Motor neuron (in vitro differentiated cells): ENCODE results near the gene NEK8. TPM values are rescaled to one million over a fixed set of nuclear protein-coding genes. Genes with fewer than 3 reads are reported as not detected.

Source experiments
- ATAC-seq, 8 experiments: fragments of 200-7000 bp; cut with Tn5 transposase; replicated peaks in 6 of 8; 2 replicates each; pipeline ENCODE4 v1.8.0; 2021; ENCODE audit warnings: mild to moderate bottlenecking in 8 of 8, moderate library complexity in 8 of 8
- H3K27ac ChIP-seq, 2 donors: fragments of 250-450 bp; sonication (Bioruptor Pico); 2 replicates each; pipeline ENCODE4 v1.9.0; 2021; ENCODE audit warnings: antibody characterized with exemption in 2 of 2, mild to moderate bottlenecking in 2 of 2, moderate library complexity in 1 of 2
- H3K4me1 ChIP-seq, 2 donors: fragments of 250-450 bp; sonication (Bioruptor Pico); replicated peaks in 1 of 2; 2 replicates each; pipeline ENCODE4 v1.6.1; 2021; ENCODE audit warnings: antibody characterized with exemption in 2 of 2, mild to moderate bottlenecking in 2 of 2, moderate library complexity in 1 of 2
- H3K4me3 ChIP-seq, 5 donors: fragments of 250-450 bp; sonication (Bioruptor Pico); 2 replicates each; pipeline ENCODE4 v1.9.0; 2021; ENCODE audit warnings: antibody characterized with exemption in 5 of 5, mild to moderate bottlenecking in 5 of 5, moderate library complexity in 4 of 5
- WGBS, 10 experiments: fragments of 450-650 bp; shearing (Covaris generic); methylation state at CpG; one replicate each; pipeline ENCODE4 v1.0.0; 2022; 5-methylcytosine and 5-hydroxymethylcytosine counted together
- in situ Hi-C, 9 experiments: fragments of 400-800 bp; cut with MboI; loops; one replicate each; pipeline ENCODE4 v1.15.0; 2021; ENCODE audit warnings: low sequenced_read_pairs in 9 of 9, low pct_unique_long_range_greater_than_20kb in 2 of 9; ENCODE audit not compliant: unreplicated experiment in 9 of 9
- total RNA-seq, 8 experiments: library from RNA; unstranded; fragments of 300-600 nt; gene quantifications; 2 replicates each; pipeline versions ENCODE4 v1.2.3 to v1.2.4, GENCODE V29; 2022

Gene NEK8
- total RNA-seq, 8 experiments from 2014 or later: 1.6 to 9.2 (median 3.2) TPM

DNA sequence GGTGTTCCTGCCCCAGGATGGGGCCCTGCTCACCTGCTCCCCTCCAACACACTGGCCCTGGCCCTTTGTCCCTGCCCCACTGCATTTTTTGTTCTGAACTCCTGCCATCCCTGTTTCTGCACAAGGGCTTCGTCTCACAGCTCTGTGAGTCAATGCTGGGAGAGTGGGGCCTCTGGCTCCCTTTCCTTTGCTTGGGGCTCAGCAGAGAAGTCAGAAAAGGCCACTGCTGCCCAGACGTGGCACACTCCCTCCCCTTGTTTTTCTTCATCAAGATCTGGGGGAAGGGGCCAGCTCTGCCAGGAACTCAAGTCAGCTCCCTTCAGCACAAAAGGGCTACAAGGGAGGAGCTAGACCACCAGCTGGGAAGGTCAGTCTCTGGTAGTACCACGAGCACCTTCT lies 25.8 kb upstream of the NEK8 start:
- Histone ChIP-seq H3K4me3 (no peak overlapping the region), H3K27ac (no peak overlapping the region), H3K4me1 (no peaks in the 10 kb centered on the region)
- WGBS, 10 experiments: 50 to 100% (median 60%) methylated on average over 1 of the region's 3 CpGs; no CpG with 5 or more reads in 5 of the 10 experiments
- in situ Hi-C loops: loop anchor here in 1 of 9 experiments (25.0 kb wide), 1 partner anchor 90 kb away; the partner anchor contains the start of gene RSKR
- no peak for ATAC-seq

DNA sequence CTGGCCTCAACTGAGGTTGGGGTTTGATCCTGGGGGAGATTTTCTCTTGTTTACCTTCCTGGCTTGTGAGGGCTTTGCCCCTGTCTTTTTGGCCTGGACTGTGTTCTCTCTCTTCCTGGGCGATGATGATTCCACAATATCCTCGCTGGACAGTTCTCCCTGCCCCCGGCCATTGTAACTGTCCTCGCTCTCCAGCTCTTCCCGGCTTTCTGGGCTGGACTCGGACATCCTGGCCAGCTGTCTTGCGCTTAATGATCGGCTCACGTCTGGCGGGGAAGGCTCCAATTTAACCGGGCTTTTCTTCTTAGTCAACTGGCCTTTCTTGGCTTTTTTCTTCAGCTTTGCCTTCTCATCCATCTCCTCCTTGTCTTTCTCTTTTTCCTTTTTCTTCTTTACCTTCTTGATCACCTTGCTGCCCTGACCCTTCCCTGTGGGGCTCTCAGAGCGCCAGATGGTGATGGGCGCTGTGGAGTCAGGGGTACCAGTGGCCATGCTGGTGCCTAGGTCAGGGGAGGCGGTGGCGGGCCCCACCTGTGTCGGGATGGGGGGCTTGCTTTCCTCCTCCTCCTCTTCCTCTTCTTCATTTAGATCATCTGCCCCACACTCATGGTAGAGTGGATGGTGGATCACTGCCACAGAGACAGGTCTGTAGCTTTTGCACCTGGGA lies 24.9 kb upstream of the NEK8 start:
- peak in 2 of 8 experiments; percentile 1 to 4 for ATAC-seq
- H3K4me1 ChIP-seq: no peaks in the 10 kb centered on the region
- 50 to 100% (median 86%) methylated on average over 1 to 10 of the region's 16 CpGs; no CpG with 5 or more reads in 2 of the 10 experiments for WGBS, 10 experiments
- H3K27ac ChIP-seq: no peak overlapping the region
- H3K4me3 ChIP-seq: no peak overlapping the region
- in situ Hi-C loops: loop anchor here in 1 of 9 experiments (25.0 kb wide), 1 partner anchor 91 kb away; the partner anchor contains the start of gene RSKR

DNA sequence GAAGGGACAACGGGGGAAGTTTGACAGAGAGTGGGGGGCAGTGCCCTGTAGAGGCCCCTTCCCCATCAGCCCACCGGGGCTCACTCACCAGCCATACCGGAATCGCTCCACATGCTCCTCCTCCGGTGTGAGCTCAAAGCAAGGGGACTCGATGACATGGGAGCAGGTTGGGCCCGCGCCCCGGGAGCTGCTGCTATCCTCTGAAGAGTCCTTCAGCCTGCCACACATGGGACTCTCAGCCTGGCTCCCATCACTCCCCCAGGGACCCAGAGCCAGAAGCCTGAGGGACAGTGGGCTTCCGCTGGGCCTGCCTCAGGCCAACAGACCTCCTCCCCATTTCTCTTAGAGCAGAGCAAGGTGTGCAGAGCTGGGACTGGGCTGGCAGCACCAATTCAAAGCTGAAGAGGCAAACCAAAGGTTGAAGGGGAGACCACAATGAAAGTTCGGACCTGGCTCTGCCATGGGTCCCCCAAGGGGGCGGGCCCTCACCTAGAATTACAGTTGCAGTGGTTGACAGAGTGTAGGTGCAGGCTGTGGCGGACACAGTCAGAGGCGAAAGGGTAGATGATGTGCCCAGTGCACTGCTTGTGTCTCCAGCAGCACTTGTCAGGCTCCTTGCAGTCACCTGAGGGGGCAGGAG lies 24.2 kb upstream of the NEK8 start:
- peak in 5 of 8 experiments; percentile 4 to 20 (median 13) for ATAC-seq
- Histone ChIP-seq H3K4me3 (no peak overlapping the region), H3K4me1 (no peaks in the 10 kb centered on the region), H3K27ac (no peak overlapping the region)
- in situ Hi-C loops: loop anchor here in 1 of 9 experiments (25.0 kb wide), 1 partner anchor 92 kb away; the partner anchor contains the start of gene RSKR
- WGBS, 10 experiments: 100% methylated on average over 2 of the region's 14 CpGs; no CpG with 5 or more reads in 9 of the 10 experiments

DNA sequence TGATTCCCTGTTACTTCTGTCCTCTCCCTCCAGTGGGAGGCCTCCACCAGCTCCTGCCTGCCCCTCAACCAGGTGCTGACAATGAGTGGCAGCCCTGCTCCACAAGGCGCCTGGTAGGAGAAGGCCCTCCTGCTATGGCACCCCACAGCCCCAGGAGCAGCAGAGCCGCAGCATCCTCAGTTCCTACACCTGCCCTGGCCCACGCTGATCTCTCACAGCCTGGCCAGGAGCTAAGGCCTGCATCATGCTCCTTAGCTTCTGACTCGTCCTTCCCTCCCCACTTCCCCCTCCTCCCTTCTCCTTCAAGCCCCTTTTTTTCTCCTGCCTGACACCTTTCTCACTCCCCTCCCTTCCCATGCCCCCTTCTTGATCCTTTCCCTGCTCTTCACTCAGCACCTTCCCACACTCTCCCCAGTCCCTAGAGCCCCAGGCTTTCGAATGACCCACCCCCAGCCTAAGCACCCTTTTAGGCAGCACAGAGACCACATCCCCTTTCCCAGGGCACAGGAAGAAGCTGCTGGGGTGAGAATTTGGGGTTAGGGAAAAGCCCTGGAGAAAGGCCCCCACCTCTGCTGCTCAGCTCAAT lies 23.4 kb upstream of the NEK8 start:
- Histone ChIP-seq H3K27ac (no peak overlapping the region), H3K4me1 (peaks cover 4 to 5% of the 10 kb centered on the region in 2 donors), H3K4me3 (no peak overlapping the region)
- 80 to 100% methylated on average over 1 of the region's 5 CpGs; no CpG with 5 or more reads in 8 of the 10 experiments for WGBS, 10 experiments
- ATAC-seq: peak in 3 of 8 experiments; percentile 7 to 15 (median 9)
- in situ Hi-C loops: loop anchor here in 1 of 9 experiments (25.0 kb wide), 1 partner anchor 93 kb away; the partner anchor contains the start of gene RSKR

DNA sequence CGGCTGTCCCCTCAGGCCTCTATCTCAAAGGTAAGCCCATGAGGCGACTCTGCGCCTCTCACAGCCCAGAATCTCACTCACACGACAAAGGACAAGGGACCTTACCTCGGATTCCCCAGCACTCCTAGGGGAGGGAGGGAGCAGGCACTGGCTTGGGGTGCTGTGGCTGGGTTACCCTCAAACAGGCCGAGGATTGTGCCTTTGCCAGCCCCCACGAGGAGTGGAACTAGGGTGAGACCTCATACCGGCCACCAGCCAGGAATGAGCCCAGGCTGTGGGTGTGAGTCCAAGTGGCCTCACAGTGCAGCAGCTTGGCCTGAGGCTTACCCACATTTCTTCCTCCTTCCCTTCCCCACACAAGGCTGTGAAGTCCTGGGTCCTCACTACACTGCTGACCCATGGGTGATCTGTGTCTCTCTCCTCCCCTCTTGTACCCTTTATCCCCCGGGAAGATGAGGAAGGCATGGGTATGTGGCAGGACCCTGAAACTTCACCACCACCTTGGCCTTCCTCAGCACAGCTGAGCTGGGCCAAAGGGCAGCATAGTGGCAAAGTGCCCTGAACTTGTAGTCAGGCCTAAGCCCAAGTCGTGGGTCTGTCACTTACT lies 22.8 kb upstream of the NEK8 start:
- in situ Hi-C loops: loop anchor here in 1 of 9 experiments (25.0 kb wide), 1 partner anchor 94 kb away; the partner anchor contains the start of gene RSKR
- whole genome bisulfite sequencing, 10 experiments: 52 to 100% (median 83%) methylated on average over 1 to 3 of the region's 10 CpGs; no CpG with 5 or more reads in 5 of the 10 experiments
- Histone ChIP-seq H3K4me3 (no peak overlapping the region), H3K4me1 (peaks cover 5 to 6% of the 10 kb centered on the region in 2 donors), H3K27ac (no peak overlapping the region)
- ATAC-seq: no peak

DNA sequence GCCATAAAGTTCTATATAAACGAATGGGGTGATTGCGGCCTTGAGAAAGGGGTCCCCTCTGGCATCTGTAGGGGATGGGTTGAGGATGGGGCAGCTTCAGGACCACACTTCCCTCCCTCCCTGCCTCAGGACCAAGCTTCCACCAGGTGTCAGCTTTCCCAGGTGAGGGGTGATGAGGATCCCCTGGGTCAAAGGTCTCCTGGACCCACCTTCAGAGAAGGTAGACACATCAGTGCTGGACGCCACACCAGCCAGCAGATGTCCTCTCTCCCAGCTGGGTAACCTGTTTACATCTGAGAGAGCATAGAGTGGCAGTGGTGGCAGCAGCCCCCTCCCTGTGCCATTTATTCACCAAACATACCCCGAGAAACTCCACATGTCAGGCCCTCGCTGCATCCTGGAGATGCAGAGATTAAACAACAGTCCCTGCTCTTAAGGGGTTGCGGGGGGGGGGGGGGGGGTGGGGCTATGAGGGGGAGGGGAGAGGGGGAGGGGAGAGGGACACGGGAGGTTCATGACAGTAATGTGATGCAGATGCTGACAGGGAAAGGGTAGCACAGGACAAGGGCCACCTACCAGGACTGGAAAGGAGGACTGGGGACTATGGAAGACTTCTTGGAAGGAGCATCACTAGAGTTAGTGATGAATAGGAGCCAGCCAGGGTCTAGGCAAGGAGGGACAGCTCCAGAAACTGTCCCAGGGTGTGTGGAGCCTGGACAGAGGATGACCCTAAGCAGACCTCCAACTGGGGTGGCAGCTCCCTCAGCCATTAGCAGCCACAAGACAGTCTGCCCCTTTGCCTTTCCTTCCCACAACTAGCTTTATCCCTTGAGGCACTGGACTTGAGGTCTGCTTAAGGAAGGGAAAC lies 21.9 kb upstream of the NEK8 start:
- in situ Hi-C loops: loop anchor here in 1 of 9 experiments (25.0 kb wide), 1 partner anchor 94 kb away; the partner anchor contains the start of gene RSKR
- H3K4me3 ChIP-seq: no peak overlapping the region
- peaks cover 5 to 6% of the 10 kb centered on the region in 2 donors for H3K4me1 ChIP-seq
- ATAC-seq: no peak
- no peak overlapping the region for H3K27ac ChIP-seq
- WGBS, 10 experiments: 92% methylated on average over 2 of the region's 7 CpGs; no CpG with 5 or more reads in 8 of the 10 experiments

DNA sequence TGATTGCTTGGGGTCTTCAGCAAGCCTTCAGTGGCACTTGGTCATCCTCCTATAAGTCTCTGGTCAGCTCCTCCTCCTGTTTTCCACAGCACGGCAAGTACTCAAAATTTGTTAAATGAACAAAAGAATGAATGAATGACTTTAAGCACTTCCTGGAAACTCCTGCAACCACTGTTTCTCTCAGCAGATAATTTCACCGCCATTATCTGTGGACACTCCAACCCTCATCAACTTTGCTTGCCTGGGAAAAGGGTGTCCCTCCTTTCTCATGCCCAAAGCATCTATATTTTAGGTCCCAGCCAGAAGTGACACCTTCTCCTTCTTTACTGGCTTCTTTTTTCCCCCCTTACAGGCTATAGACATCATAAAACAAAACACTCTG lies 21.3 kb upstream of the NEK8 start:
- no peak overlapping the region for H3K27ac ChIP-seq
- no peak for ATAC-seq
- 40 to 100% (median 75%) methylated on average over 1 to 2 of the region's 2 CpGs; no CpG with 5 or more reads in 3 of the 10 experiments for WGBS, 10 experiments
- no peak overlapping the region for H3K4me3 ChIP-seq
- in situ Hi-C loops: loop anchor here in 1 of 9 experiments (25.0 kb wide), 1 partner anchor 95 kb away; the partner anchor contains the start of gene RSKR
- peaks cover 10 to 12% of the 10 kb centered on the region in 2 donors for H3K4me1 ChIP-seq

DNA sequence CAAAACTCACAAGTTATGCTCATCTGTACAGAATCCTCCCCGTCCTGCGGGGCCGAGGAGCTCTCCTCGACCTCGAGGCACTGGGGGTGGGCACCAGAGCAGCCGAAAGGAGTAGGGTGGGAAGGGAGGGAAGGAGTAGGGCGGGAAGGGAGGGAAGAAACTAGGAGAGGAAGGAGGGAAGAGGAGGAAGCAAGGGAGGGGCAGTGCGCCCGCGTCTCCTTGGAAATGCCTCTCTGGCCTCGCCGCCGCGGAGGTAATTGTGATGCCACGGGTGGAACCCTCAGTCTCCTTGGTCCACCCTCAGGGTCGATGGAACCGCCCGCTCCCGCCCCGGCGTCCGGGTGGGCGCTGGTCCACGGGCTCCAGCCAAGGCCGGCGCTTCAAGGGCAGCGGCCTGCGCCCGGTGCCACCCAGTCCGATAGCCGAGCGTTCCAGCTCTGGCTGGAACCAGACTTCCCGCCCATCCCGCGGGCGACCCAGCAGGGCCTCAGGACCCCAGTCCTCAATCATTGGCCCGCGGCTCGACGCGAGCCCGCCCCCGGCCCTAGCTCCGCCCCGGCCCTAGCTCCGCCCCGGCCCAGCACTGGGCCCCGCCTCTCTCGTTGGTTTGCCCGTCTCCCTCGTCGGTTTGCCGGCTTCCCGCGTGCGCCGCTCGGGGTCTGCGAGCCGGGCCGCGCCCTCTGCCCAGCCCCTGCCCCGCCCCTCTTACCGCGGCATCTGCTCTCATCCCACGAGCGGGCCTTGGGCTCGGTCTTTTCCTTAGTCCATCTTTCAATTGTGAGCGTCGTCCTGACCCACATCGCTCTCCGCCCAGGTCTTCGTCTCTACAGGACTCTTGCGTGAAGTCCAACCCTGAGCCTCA lies 17.5 kb upstream of the NEK8 start:
- 0% methylated on average over 1 of the region's 74 CpGs; no CpG with 5 or more reads in 9 of the 10 experiments for WGBS, 10 experiments
- Histone ChIP-seq H3K4me3 (peak overlapping the region; percentile 52 to 69 (median 61)), H3K27ac (peak overlapping the region; percentile 88 to 93), H3K4me1 (peaks cover 15 to 17% of the 10 kb centered on the region in 2 donors)
- in situ Hi-C loops: loop anchor here in 1 of 9 experiments (25.0 kb wide), 1 partner anchor 99 kb away; the partner anchor contains the start of gene RSKR
- peak; percentile 87 to 93 (median 92) for ATAC-seq

DNA sequence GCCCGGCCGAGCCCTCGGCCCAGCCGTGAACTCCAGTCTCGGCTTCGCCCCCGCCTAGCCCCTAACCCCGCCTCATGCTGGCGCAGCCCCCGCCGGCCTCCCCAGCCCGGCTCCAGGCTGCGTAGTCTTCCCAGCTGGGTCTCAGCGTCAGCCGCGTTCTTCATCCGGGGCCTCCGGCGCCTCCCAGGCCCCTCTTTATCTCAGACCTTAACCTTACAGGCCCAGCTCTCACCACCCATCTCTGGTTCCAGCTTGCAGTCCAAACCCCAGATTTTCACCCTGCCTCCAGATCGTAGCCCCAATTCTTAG lies 16.9 kb upstream of the NEK8 start, which contains the start of gene PROCA1:
Gene PROCA1 (minus strand): TSS at position 166 of the 309 bp plus-strand sequence. CDS start 228 bp downstream, outside the sequence.
- H3K4me3 ChIP-seq: peak within 1 kb of the TSS; percentile 52 to 69 (median 61)
- H3K4me1 ChIP-seq: peaks cover 15 to 17% of the 10 kb centered on the region in 2 donors
- peak within 1 kb of the TSS; percentile 88 to 93 for H3K27ac ChIP-seq
- ATAC-seq: peak in 2 of 8 experiments; percentile 55 to 59
- WGBS, 10 experiments: no CpG with 5 or more reads among the region's 20 CpGs
- in situ Hi-C loops: loop anchor here in 1 of 9 experiments (25.0 kb wide), 1 partner anchor 99 kb away; the partner anchor contains the start of gene RSKR

DNA sequence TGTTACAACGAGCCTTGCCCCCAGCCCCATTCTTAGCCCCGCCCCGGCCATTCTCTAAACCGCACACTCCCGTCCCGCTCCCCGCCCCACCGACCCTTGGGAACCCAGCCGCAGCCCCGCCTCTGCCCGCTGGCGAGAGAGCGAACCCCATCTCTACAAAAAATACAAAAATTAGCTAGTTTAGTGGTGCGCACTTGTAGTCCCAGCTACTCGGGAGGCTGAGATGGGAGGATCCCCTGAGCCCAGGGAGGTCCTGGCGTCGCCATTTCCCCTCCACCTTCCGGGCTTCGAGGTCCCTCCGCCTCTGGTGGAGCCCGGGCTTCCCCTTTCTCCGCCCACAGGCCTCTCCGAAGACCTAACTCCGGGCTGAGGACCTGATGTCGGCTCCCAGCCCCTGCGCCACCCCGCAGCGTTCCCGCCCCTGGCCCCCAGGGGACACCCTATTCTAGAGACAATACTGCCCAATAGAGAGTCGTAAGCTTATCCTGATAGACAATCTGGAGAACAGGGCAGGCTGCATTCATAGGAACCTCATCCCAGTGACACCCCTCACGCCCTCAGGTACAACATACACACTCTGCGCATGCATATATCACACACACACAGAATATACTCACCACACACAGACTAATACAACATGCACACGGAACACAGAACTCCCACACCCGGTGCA lies 16.4 kb upstream of the NEK8 start:
- peaks cover 15 to 17% of the 10 kb centered on the region in 2 donors for H3K4me1 ChIP-seq
- peak overlapping the region; percentile 86 for H3K27ac ChIP-seq
- H3K4me3 ChIP-seq: peak overlapping the region; percentile 19 to 69 (median 61)
- in situ Hi-C loops: loop anchor here in 1 of 9 experiments (25.0 kb wide), 1 partner anchor 100 kb away; the partner anchor contains the start of gene RSKR
- 40 to 100% methylated on average over 1 of the region's 34 CpGs; no CpG with 5 or more reads in 8 of the 10 experiments for WGBS, 10 experiments
- no peak for ATAC-seq
